ENCODE measurements around the gene GALNT16. TPM values are rescaled to one million over a fixed set of nuclear protein-coding genes. Genes with fewer than 3 reads are reported as not detected.

Gene GALNT16
- total RNA-seq, 1 donor from 2014 or later, result 3.5 TPM

DNA sequence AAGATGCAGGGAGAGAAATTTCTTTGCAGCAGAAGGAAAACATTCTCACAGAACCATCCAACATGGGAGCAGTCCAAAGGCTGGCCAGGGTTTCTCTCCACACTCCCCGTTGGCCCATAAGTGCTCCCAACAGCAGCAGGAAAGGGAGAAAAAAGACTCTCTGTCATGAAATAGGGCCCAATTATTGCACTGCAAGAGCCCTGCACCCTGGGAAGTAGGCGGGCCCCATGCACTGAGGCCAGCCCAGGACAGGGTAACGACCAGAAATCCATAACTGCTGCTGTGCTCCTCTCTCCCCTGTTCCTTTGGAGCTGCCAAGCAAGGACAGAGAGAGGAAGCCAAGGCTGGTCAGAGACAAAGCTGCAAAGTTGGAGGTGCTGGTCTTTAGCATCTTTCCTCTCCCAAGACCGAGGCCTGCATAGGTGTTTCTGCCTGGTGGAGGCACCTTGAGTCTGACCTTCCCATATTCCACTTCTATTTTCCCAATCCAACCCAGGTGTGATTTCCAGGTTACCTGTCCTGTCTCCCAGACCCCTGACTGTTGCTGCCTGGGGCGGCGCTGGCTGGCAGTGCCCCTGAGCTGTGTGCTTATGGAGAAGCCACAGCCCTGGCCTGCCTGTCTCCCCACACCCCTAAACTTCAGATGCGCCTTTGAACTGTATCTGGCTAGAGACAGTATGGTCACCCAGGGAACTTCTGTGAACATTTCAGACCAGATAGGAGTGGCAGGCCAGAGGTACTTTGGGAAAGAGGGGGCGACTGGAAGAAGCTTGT lies 6.8 kb downstream of the GALNT16 start:
- Histone ChIP-seq H3K4me1 (peaks cover 13% of the 10 kb centered on the region), H3K79me2 (ENCODE audit: low read depth) (no peaks in the 10 kb centered on the region), H3K9me3 (ENCODE audit: low read depth) (no peaks in the 10 kb centered on the region), H3K4me3 (no peak overlapping the region), H3F3A (ENCODE audit: low read depth) (peaks cover 11% of the 10 kb centered on the region), H3K27me3 (peaks cover 7% of the 10 kb centered on the region), H2AFZ (replicated peaks) (no peak overlapping the region), H4K20me1 (ENCODE audit: low read depth) (peaks cover 7% of the 10 kb centered on the region), H3K9ac (no peak overlapping the region), H3K4me2 (no peak overlapping the region), H3K27ac (no peak overlapping the region), H3K36me3 (no peaks in the 10 kb centered on the region)
- no peak for DNase-seq (ENCODE audit: low spot score)
- Mint-ChIP-seq H3K9me3 (no peaks in the 10 kb centered on the region), H3K27me3 (ENCODE audit: insufficient read depth, low read depth) (peaks cover 2% of the 10 kb centered on the region), H3K27ac (no peak overlapping the region), H3K36me3 (no peaks in the 10 kb centered on the region), H3K4me3 (no peak overlapping the region), H3K4me1 (peaks cover 19% of the 10 kb centered on the region)
- no peak for TF ChIP-seq EZH2 (IDR thresholded peaks at IDR 0.05)
- TF ChIP-seq, protein P1, sequence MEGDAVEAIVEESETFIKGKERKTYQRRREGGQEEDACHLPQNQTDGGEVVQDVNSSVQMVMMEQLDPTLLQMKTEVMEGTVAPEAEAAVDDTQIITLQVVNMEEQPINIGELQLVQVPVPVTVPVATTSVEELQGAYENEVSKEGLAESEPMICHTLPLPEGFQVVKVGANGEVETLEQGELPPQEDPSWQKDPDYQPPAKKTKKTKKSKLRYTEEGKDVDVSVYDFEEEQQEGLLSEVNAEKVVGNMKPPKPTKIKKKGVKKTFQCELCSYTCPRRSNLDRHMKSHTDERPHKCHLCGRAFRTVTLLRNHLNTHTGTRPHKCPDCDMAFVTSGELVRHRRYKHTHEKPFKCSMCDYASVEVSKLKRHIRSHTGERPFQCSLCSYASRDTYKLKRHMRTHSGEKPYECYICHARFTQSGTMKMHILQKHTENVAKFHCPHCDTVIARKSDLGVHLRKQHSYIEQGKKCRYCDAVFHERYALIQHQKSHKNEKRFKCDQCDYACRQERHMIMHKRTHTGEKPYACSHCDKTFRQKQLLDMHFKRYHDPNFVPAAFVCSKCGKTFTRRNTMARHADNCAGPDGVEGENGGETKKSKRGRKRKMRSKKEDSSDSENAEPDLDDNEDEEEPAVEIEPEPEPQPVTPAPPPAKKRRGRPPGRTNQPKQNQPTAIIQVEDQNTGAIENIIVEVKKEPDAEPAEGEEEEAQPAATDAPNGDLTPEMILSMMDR (IDR thresholded peaks at IDR 0.05), result no peak
- TF ChIP-seq EZH2phosphoT487 (IDR thresholded peaks at IDR 0.05), result no peak

DNA sequence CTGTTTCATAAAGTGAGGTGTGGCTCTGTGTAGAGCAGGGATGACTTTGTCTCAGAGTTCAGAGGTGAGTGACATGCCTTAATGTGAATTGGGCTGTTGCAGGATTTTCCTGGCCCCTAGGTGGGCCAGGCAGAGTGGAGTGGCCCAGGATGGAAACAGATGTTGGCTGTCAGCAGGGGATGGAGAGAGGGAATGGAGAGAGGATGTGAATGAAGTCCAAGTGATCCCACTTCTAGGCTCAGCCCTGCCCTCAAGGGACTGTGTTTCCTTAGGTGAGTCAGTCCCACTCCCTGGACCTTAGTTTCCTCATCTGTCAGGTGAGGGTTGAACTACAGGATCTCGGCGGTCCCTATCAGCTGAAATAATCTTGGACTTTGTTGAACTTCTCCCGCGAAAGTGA lies 7.5 kb downstream of the GALNT16 start:
- H3K9me3 Mint-ChIP-seq, result no peaks in the 10 kb centered on the region
- Histone ChIP-seq H2AFZ (replicated peaks) (no peak overlapping the region), H3K4me1 (peaks cover 5% of the 10 kb centered on the region), H3K9me3 (ENCODE audit: low read depth) (no peaks in the 10 kb centered on the region), H3F3A (ENCODE audit: low read depth) (peaks cover 4% of the 10 kb centered on the region), H3K36me3 (no peaks in the 10 kb centered on the region), H3K79me2 (ENCODE audit: low read depth) (no peaks in the 10 kb centered on the region), H4K20me1 (ENCODE audit: low read depth) (no peaks in the 10 kb centered on the region), H3K27ac (no peak overlapping the region), H3K4me3 (no peak overlapping the region), H3K27me3 (no peaks in the 10 kb centered on the region), H3K9ac (no peak overlapping the region), H3K4me2 (no peak overlapping the region)
- no peak overlapping the region for H3K27ac Mint-ChIP-seq
- peaks cover 12% of the 10 kb centered on the region for H3K4me1 Mint-ChIP-seq
- peaks cover 2% of the 10 kb centered on the region for H3K27me3 Mint-ChIP-seq (ENCODE audit: insufficient read depth, low read depth)
- H3K4me3 Mint-ChIP-seq, result no peak overlapping the region
- no peak for DNase-seq (ENCODE audit: low spot score)
- H3K36me3 Mint-ChIP-seq, result no peaks in the 10 kb centered on the region
- TF ChIP-seq EZH2 (IDR thresholded peaks at IDR 0.05) (no peak), EZH2phosphoT487 (IDR thresholded peaks at IDR 0.05) (no peak)
- TF ChIP-seq, protein P1 (IDR thresholded peaks at IDR 0.05), result no peak

DNA sequence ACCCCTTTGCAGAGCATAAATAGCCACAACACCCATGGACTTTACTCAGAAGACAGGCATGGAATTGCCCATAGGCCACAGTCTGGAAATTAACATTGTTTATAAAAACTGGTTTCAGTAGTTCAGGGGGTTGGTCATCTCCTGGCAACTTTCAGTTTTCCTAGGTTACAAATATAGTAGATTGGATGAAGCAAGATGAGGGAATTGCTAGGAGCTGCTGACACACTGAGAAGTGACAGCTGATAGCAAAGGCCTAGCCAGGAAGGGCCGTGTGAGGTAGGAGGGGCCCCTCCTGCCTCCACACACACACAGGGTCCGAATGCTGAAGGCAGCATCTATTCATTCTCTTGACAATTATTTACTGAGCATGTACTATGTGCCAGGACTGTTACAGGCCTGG lies 8.3 kb downstream of the GALNT16 start:
- no peak overlapping the region for H3K27ac ChIP-seq
- Mint-ChIP-seq H3K4me3 (no peak overlapping the region), H3K27me3 (ENCODE audit: insufficient read depth, low read depth) (peaks cover 2% of the 10 kb centered on the region), H3K4me1 (peaks cover 12% of the 10 kb centered on the region), H3K27ac (no peak overlapping the region), H3K36me3 (no peaks in the 10 kb centered on the region), H3K9me3 (no peaks in the 10 kb centered on the region)
- TF ChIP-seq EZH2phosphoT487 (IDR thresholded peaks at IDR 0.05), result no peak
- TF ChIP-seq, protein P1 (IDR thresholded peaks at IDR 0.05), result no peak
- TF ChIP-seq EZH2 (IDR thresholded peaks at IDR 0.05), result no peak
- H4K20me1 ChIP-seq (ENCODE audit: low read depth), result no peaks in the 10 kb centered on the region
- H3F3A ChIP-seq (ENCODE audit: low read depth), result peaks cover 1% of the 10 kb centered on the region
- H3K36me3 ChIP-seq, result no peaks in the 10 kb centered on the region
- H3K4me2 ChIP-seq, result no peak overlapping the region
- no peak overlapping the region for H3K9ac ChIP-seq
- H3K27me3 ChIP-seq, result no peaks in the 10 kb centered on the region
- no peaks in the 10 kb centered on the region for H3K79me2 ChIP-seq (ENCODE audit: low read depth)
- no peak overlapping the region for H3K4me3 ChIP-seq
- peaks cover 6% of the 10 kb centered on the region for H3K4me1 ChIP-seq
- no peaks in the 10 kb centered on the region for H3K9me3 ChIP-seq (ENCODE audit: low read depth)
- no peak for DNase-seq (ENCODE audit: low spot score)
- no peak overlapping the region for H2AFZ ChIP-seq (replicated peaks)
